IPS-15b (cell line): ENCODE results near the gene MAP3K2.

Experiments
- H3K27me3 ChIP-seq: one replicate; pipeline ENCODE4 v1.6.1; 2013; ENCODE audit warnings: low read length; ENCODE audit not compliant: control insufficient read depth, insufficient read depth
- H3K36me3 ChIP-seq: one replicate; pipeline ENCODE4 v1.6.1; 2013; ENCODE audit warnings: low read length; ENCODE audit not compliant: control insufficient read depth, insufficient read depth
- H3K4me1 ChIP-seq: one replicate; pipeline ENCODE4 v1.6.1; 2013; ENCODE audit warnings: mild to moderate bottlenecking, low read length; ENCODE audit not compliant: control insufficient read depth, insufficient read depth
- H3K4me3 ChIP-seq: one replicate; pipeline ENCODE4 v1.5.1; 2013; ENCODE audit warnings: low read depth, low read length
- H3K9ac ChIP-seq: one replicate; pipeline ENCODE4 v1.6.1; 2013; ENCODE audit warnings: low read depth, mild to moderate bottlenecking, low read length
- H3K9me3 ChIP-seq: one replicate; pipeline ENCODE4 v1.6.1; 2013; ENCODE audit warnings: mild to moderate bottlenecking, low read length; ENCODE audit not compliant: control insufficient read depth, insufficient read depth

Gene MAP3K2

DNA sequence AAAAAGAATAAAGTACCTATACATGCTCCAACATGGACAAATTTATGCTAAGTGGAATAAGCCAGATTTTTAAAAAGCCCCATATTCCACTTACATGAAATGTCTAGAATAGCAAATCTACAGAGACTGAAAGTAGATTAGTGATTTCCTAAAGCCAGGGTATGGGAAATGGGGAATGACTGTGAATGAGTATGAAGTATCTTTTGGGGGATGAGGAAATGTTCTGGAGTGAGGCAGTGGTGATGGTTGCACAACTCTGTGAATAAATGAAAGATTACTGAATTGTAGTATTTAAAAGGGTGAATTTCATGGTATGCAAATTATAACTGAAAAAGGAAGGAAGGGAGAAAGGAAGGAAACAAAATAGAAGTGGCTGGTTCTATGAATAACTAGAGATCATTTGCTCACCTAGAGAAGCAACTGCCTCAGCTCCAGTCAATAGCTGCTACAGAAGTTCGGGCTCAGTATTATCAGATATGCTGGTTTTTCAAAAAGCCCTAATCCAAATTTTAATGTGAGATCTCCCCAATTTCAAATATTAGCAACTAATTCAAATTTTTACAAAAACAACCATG, 39.3 kb downstream of the MAP3K2 start:
- Histone ChIP-seq H3K4me1 (no peaks in the 10 kb centered on the region), H3K9ac (no peak overlapping the region), H3K36me3 (no peaks in the 10 kb centered on the region), H3K4me3 (no peak overlapping the region), H3K9me3 (no peaks in the 10 kb centered on the region), H3K27me3 (no peaks in the 10 kb centered on the region)

DNA sequence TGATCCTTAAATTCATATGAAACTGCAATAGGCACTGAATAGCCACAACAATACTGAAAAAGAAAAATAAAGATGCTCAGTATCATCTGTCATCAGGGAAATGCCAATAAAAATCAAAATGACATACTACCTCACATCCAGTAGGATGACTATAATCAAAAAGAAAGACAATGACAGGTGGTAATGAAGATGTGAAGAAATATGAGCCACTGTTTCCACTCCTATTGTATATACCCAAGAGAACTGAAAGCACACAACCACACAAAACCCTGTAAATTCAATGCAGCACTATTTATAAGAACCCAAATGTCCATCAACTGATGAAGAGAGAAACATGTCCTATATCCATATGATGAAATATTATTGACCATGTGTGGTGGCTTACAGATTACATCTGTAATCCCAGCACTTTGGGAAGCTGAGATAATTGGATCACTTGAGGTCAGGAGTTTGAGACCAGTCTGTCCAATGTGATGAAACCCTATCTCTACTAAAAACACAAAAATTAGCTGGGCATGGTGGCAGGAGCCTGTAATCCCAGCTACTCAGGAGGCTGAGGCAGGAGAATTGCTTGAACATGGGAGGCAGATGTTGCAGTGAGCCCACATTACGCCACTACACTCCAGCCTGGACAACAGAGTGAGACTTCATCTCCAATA, 39.9 kb downstream of the MAP3K2 start:
- Histone ChIP-seq H3K27me3 (no peaks in the 10 kb centered on the region), H3K36me3 (no peaks in the 10 kb centered on the region), H3K4me1 (no peaks in the 10 kb centered on the region), H3K4me3 (no peak overlapping the region), H3K9ac (no peak overlapping the region), H3K9me3 (no peaks in the 10 kb centered on the region)

DNA sequence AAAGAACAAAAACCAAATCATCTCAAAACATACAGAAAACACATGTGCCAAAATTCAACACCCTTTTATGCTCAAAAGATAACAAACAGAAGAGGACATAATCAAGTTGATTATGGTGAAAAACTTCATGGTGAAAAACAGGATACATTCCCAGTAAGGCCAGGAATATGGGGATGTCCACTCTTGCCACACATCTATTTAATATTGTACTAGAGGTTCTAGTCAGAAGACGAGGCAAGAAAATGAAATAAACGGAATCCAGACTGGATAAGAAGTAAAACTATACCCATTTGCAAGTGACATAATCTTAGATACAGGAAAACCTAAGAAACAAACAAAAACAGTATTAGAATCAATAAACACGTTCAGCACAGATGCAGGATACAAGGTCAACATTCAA, 40.8 kb downstream of the MAP3K2 start:
- Histone ChIP-seq H3K4me1 (no peaks in the 10 kb centered on the region), H3K9ac (no peak overlapping the region), H3K4me3 (no peak overlapping the region), H3K27me3 (no peaks in the 10 kb centered on the region), H3K9me3 (no peaks in the 10 kb centered on the region), H3K36me3 (no peaks in the 10 kb centered on the region)

DNA sequence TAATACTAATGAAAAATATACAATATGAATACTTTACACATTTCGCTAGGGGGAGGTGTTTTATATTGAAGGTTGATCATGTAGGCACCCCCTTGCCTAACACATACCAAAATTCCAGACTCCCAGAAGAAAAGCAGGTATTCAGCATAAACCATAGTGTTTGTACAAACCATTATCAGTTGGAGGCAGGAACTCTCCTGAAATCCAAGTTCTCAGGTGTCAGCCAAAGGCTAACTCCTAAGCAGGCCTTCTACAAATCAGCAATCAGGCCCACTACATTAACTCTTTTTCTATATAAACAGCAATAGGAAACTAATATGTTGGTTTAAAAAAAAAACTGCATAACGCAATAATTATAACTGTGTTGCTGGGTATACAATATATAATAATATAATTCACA, 44.5 kb downstream of the MAP3K2 start:
- Histone ChIP-seq H3K9ac (no peak overlapping the region), H3K36me3 (no peaks in the 10 kb centered on the region), H3K9me3 (no peaks in the 10 kb centered on the region), H3K4me3 (no peak overlapping the region), H3K27me3 (no peaks in the 10 kb centered on the region), H3K4me1 (no peaks in the 10 kb centered on the region)

DNA sequence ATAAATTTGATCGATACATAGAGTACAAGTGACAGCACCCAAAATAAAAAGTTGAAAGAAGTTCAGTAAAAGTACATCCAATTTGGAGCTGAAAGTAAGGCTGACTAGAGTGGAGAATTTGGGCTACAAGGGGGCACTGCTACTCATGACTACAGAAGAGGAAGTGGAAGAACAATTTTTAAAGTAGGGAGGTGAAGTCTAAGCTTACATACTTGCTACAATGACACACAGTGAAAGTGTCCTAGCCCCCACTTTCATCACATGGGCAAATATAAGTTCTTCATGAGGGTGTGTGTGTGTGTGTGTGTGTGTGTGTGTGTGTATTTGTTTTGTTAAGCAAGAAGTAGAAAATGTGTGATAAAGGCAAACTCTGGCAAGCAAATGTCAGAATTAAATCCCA, 45.7 kb downstream of the MAP3K2 start:
- Histone ChIP-seq H3K9ac (no peak overlapping the region), H3K4me3 (no peak overlapping the region), H3K27me3 (no peaks in the 10 kb centered on the region), H3K36me3 (no peaks in the 10 kb centered on the region), H3K9me3 (no peaks in the 10 kb centered on the region), H3K4me1 (no peaks in the 10 kb centered on the region)

DNA sequence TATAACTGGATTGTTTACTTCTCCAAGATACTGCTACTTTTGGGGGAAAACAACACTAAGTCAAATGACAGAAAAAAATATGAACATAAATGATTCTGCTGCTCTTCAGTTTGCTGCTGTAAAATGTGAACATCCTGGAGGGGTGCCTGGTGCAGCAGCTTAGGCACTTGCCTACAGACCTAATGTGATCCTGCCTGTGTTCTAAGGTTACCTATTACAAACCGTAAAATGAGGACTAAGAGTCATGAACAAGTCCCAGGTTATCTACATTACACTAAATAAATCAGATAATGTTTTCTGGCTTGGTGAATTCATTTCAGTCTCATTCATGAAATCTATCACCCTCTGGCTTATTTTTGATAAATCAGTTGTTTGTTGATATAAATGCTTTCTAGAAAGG, 55.4 kb downstream of the MAP3K2 start:
- no peaks in the 10 kb centered on the region for H3K27me3 ChIP-seq
- H3K9me3 ChIP-seq: no peaks in the 10 kb centered on the region
- no peak overlapping the region for H3K9ac ChIP-seq
- H3K4me1 ChIP-seq: no peaks in the 10 kb centered on the region
- H3K36me3 ChIP-seq: no peaks in the 10 kb centered on the region
- no peak overlapping the region for H3K4me3 ChIP-seq

DNA sequence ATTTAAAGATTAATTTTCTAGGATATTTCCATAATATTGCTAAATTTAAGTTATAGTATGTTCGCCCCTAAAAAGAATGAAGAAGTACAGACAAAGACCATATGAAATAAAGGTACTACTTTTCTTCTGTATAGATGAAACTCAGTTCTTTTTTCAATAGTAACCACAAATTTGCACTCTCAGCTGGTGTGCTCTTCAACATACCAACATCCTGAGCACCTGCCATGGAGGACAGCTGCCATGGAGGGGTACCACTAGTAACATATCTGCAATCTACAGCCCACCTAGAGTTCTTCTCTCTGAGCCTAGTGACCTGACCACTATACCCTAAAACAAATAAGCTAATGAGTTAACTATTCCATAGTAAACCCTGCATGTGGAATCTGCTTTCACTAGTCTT, 57.0 kb downstream of the MAP3K2 start:
- Histone ChIP-seq H3K27me3 (no peaks in the 10 kb centered on the region), H3K36me3 (no peaks in the 10 kb centered on the region), H3K4me3 (no peak overlapping the region), H3K9ac (no peak overlapping the region), H3K4me1 (no peaks in the 10 kb centered on the region), H3K9me3 (no peaks in the 10 kb centered on the region)

DNA sequence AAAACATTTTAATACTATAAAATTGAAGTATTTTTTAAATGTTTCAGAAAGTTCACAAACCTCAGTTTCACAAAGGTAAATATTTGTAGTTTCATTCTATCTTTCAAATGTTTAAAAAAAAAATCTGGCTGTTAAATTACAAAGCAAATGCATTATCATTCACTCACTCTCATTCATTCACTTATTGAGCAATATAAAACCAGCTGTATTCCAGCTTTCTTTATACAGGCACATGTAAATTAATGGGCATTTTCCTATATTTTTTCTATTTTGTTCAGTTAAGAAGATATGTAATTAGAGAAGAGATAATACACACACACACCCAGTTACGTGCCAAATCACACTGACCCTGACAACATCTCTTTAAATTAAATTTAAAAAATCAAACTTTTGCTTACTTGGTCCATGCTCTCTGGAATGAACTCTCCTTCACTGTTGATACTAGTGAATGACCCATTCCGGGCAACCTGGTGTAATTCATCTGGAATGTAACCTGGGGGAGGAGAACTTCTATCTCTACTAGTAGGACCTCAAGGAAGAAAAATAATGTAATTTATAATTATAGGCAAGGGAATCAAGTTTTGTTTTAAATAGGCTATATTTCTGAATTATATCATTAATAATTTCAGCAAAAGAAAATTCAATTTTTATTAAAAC, 61.4 kb downstream of the MAP3K2 start:
- Histone ChIP-seq H3K9ac (no peak overlapping the region), H3K27me3 (no peaks in the 10 kb centered on the region), H3K4me3 (no peak overlapping the region), H3K4me1 (no peaks in the 10 kb centered on the region), H3K36me3 (no peaks in the 10 kb centered on the region), H3K9me3 (no peaks in the 10 kb centered on the region)

DNA sequence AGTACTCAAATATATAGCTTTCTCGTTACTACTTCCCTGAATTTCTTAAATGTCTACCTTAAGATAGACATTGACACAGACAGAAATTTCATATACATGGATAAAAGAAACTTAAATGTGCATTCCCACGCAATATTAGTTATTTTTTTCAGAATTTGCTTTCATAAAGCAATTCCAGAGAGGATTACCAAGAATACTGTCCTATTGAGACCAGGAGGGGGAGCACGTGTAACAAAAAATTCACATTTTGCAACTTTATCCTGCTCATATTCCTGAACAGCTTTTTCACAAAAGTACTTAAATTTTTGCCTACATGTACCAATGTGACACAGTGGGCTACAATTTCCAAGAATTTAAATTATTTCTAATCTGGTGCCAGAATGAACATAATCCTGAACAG, 63.1 kb downstream of the MAP3K2 start:
- H3K9me3 ChIP-seq: no peaks in the 10 kb centered on the region
- no peaks in the 10 kb centered on the region for H3K27me3 ChIP-seq
- H3K9ac ChIP-seq: no peak overlapping the region
- H3K4me1 ChIP-seq: no peaks in the 10 kb centered on the region
- no peak overlapping the region for H3K4me3 ChIP-seq
- no peaks in the 10 kb centered on the region for H3K36me3 ChIP-seq

DNA sequence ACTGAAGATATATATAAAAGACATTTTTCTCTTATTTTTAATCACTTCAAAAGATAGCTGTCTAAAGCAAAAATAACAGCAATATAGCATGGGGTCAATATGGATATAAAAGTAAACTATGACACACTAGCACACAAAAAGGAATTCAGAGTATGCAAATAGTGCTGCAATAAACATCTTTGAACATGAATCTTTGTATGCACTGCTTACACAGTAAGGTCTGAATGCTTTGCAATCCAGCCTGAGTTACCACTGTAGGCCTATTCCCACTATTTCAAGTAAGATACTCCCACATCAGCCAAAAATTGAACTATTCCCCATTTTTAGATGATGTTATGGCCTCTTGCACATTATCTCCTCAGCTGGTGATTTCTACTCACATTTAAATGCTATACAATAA, 66.5 kb downstream of the MAP3K2 start:
- Histone ChIP-seq H3K27me3 (no peaks in the 10 kb centered on the region), H3K36me3 (no peaks in the 10 kb centered on the region), H3K9ac (no peak overlapping the region), H3K4me3 (no peak overlapping the region), H3K9me3 (no peaks in the 10 kb centered on the region), H3K4me1 (no peaks in the 10 kb centered on the region)

DNA sequence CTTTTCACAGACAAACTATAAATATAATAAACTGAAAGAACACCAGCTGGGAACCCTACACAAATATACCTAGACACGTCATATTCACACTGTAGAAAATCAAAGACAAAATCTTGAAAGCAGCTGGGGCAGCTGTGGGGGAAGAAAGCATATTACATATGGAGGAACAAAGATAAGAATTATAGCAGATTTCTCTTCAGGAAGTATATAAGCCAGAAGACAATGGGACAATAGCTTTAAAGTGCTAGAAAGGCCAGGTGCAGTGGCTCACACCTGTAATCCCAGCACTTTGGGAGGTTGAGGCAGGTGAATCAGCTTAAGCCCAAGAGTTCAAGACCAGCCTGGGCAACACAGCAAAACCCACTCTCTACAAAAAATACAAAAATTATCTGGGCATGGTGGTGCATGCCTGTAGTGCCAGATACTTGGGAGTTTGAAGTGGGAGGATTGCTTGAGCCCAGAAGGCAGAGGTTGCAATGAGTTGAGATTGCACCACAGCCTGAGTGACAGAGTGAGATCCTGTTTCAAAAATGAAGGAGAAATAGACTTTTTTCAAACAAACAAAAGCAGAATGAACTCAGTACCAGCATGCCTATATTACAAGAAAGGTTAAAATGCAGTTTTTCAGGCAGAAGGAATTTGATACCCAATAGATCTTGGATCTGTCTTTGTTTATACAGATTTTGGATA, 67.0 kb downstream of the MAP3K2 start:
- Histone ChIP-seq H3K4me3 (no peak overlapping the region), H3K4me1 (no peaks in the 10 kb centered on the region), H3K36me3 (no peaks in the 10 kb centered on the region), H3K27me3 (no peaks in the 10 kb centered on the region), H3K9ac (no peak overlapping the region), H3K9me3 (no peaks in the 10 kb centered on the region)

DNA sequence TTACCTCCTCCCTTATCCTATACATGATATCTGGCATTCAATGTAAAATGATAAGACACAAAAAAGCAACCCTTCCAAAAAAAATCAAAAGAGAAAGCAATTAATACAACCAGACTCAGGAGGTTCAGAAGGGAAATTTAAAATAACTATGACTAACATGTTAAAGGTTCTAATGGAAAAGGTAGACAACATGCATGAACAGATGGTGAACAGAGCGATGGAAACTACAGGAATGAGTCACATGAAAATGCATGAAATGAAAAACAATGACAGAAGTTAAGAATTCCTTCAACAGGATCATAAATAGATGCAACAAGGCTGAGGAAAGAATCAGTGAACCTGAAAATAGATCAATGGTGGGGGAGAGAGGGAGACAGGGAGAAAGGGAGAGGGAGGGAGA, 67.7 kb downstream of the MAP3K2 start:
- H3K9ac ChIP-seq: no peak overlapping the region
- peaks cover 2% of the 10 kb centered on the region for H3K36me3 ChIP-seq
- no peaks in the 10 kb centered on the region for H3K4me1 ChIP-seq
- no peak overlapping the region for H3K4me3 ChIP-seq
- H3K27me3 ChIP-seq: no peaks in the 10 kb centered on the region
- H3K9me3 ChIP-seq: no peaks in the 10 kb centered on the region
